D721Med (cell line): ENCODE data around the gene SEH1L.

Experiments
- DNase-seq: peaks from one replicate; pipeline ENCODE4 v3.0.0; 2011; ENCODE audit warnings: low spot score; ENCODE audit not compliant: insufficient read length
- FAIRE-seq: peaks from 2 replicates; lab custom pipeline; 2011; peaks lifted over from hg19 to GRCh38; lab: Jason Lieb, UNC
- CTCF ChIP-seq: IDR thresholded peaks from 2 replicates; pipeline ENCODE4 v1.5.1; 2012; ENCODE audit warnings: mild to moderate bottlenecking, control low read depth; ENCODE audit not compliant: insufficient read depth; ENCODE audit errors: missing control alignments

The SEH1L gene

GRCh38 chr18:13019301-13019700 is 71.5 kb downstream of the SEH1L start:
- no peak for TF ChIP-seq CTCF
- DNase-seq (no peak), FAIRE-seq (no peak)

- no peak for TF ChIP-seq CTCF
- FAIRE-seq, result no peak
- DNase-seq, result no peak
These were observed 74.8 kb downstream of the SEH1L start for GRCh38 chr18:13022644-13023043.

GRCh38 chr18:13025233-13025632 is 77.4 kb downstream of the SEH1L start:
- TF ChIP-seq CTCF, result no peak
- FAIRE-seq (no peak), DNase-seq (no peak)

GRCh38 chr18:13026583-13027270 is 78.9 kb downstream of the SEH1L start:
- DNase-seq (no peak), FAIRE-seq (no peak)
- TF ChIP-seq CTCF, result no peak

GRCh38 chr18:13028869-13029268 is 81.1 kb downstream of the SEH1L start:
- no peak for DNase-seq
- TF ChIP-seq CTCF, result no peak
- FAIRE-seq, result no peak

- no peak for TF ChIP-seq CTCF
- DNase-seq, result no peak
- FAIRE-seq, result no peak
These were observed 84.4 kb downstream of the SEH1L start for GRCh38 chr18:13032173-13032572.

GRCh38 chr18:13035249-13035914 is 87.6 kb downstream of the SEH1L start:
- DNase-seq (no peak), FAIRE-seq (no peak)
- TF ChIP-seq CTCF, result no peak
